Measurements from ENCODE around the gene RASSF5. TPM values are rescaled to one million over a fixed set of nuclear protein-coding genes. Genes with fewer than 3 reads are reported as not detected.

Gene RASSF5
- total and polyA plus RNA-seq, 2 of the 13 experiments (the other 11 are each of a cell fraction or from before 2014, with no cell fraction given): 0.18 to 0.40 TPM

- TF ChIP-seq CBX2 (IDR thresholded peaks at IDR 0.05; ENCODE audit: low read depth, low read length) (no peak), CBX2 (CRISPR knock-in tag; IDR thresholded peaks at IDR 0.05; ENCODE audit: low read depth) (no peak)
These were observed 12.3 kb upstream of the RASSF5 start (continued) for GRCh38 chr1:206495011-206495461.

- no peak for FAIRE-seq
- H3K27ac ChIP-seq (ENCODE audit: extremely low read length, insufficient read depth, low read length): no peak overlapping the region
- DNase-seq (ENCODE audit: low spot score): no peak
- H3K27me3 ChIP-seq (ENCODE audit: control insufficient read depth in 1 of 2, insufficient read depth in 2 of 2, low read length in 2 of 2): no peaks in the 10 kb centered on the region
- no TSS peak for BruUV-seq (replicated peaks)
- ChIA-PET CTCF (ENCODE audit: low intra/inter-chr PET ratio, low total read pairs) (no interaction called here), POLR2A (no interaction called here)
- no peak overlapping the region for H3K4me2 ChIP-seq (ENCODE audit: low read depth, low read length)
- ATAC-seq: no peak
- in situ Hi-C loops (cut with HindIII; ENCODE audit: extremely low pct_ligation_motif_present, low pct_unique_long_range_greater_than_20kb): no loop called here
- H3K4me3 ChIP-seq (replicated peaks in 1 of 3; ENCODE audit: insufficient read depth in 1 of 3, low read depth in 2 of 3, low read length in 3 of 3): no peak overlapping the region
- no peaks in the 10 kb centered on the region for H3K4me1 ChIP-seq (ENCODE audit: insufficient read depth, low read length)
- TF ChIP-seq IRF1 (CRISPR knock-in tag; IDR thresholded peaks at IDR 0.05; ENCODE audit: low read depth) (no peak), ATM (IDR thresholded peaks at IDR 0.05; ENCODE audit: borderline replicate concordance) (no peak), TEAD3 (CRISPR knock-in tag; optimal IDR thresholded peaks at IDR 0.05; ENCODE audit: borderline replicate concordance) (no peak), ZNF737 (CRISPR knock-in tag; IDR thresholded peaks at IDR 0.05; ENCODE audit: borderline replicate concordance) (no peak), NFIC (IDR thresholded peaks at IDR 0.05; ENCODE audit: low read length) (no peak), CAMTA2 (CRISPR knock-in tag; IDR thresholded peaks at IDR 0.05; ENCODE audit: borderline replicate concordance) (no peak), ZNF143 (CRISPR knock-in tag; IDR thresholded peaks at IDR 0.05) (no peak), GZF1 (CRISPR knock-in tag; IDR thresholded peaks at IDR 0.05) (no peak), RXRA (CRISPR knock-in tag; IDR thresholded peaks at IDR 0.05) (no peak), TIGD3 (CRISPR knock-in tag; IDR thresholded peaks at IDR 0.05; ENCODE audit: borderline replicate concordance) (no peak), MYNN (CRISPR knock-in tag; IDR thresholded peaks at IDR 0.05; ENCODE audit: low read depth) (no peak), ZBTB10 (CRISPR knock-in tag; IDR thresholded peaks at IDR 0.05; ENCODE audit: borderline replicate concordance) (no peak), KDM2A (CRISPR knock-in tag; IDR thresholded peaks at IDR 0.05; ENCODE audit: borderline replicate concordance, low read depth) (no peak), SIX1 (CRISPR knock-in tag; IDR thresholded peaks at IDR 0.05; ENCODE audit: borderline replicate concordance) (no peak)
- WGBS (ENCODE audit: low lambda C conversion rate): 80% methylated on average over 3 of the region's 3 CpGs
- intact Hi-C loops (cut with micrococcal nuclease; ENCODE audit: unreplicated experiment): no loop called here
- no peaks in the 10 kb centered on the region for H3K79me2 ChIP-seq (ENCODE audit: insufficient read depth, low read length)
- H3K9me3 ChIP-seq (ENCODE audit: low read length): no peaks in the 10 kb centered on the region
- H3K36me3 ChIP-seq (replicated peaks in 1 of 2; ENCODE audit: control insufficient read depth in 1 of 2, insufficient read depth in 2 of 2, low read length in 2 of 2): peaks cover 3 to 7% of the 10 kb centered on the region in 2 experiments; a peak in 4 of 5 replicates
- H3K9ac ChIP-seq (ENCODE audit: insufficient read depth, low read depth, low read length): no peak overlapping the region
- H4K20me1 ChIP-seq (ENCODE audit: insufficient read depth, low read length): no peaks in the 10 kb centered on the region
- H2AFZ ChIP-seq (ENCODE audit: low read length): no peak overlapping the region
These were observed 11.8 kb upstream of the RASSF5 start for GRCh38 chr1:206495493-206496046.
